Measurements from ENCODE around the gene FGF19. TPM values are rescaled to one million over a fixed set of nuclear protein-coding genes. Genes with fewer than 3 reads are reported as not detected.

Gene FGF19
- total RNA-seq, 1 experiment from 2014 or later: 17.6 TPM

GRCh38 chr11:69702769-69703452 lies 911 bp downstream of the FGF19 start (continued):
- TF ChIP-seq OVOL2 (CRISPR knock-in tag; IDR thresholded peaks at IDR 0.05; ENCODE audit: borderline replicate concordance) (no peak), USF2 (CRISPR knock-in tag; IDR thresholded peaks at IDR 0.05) (peak; percentile 69), CDX4 (CRISPR knock-in tag; IDR thresholded peaks at IDR 0.05; ENCODE audit: borderline replicate concordance) (no peak), NFYB (CRISPR knock-in tag; conservative IDR thresholded peaks at IDR 0.05; ENCODE audit: low read depth) (no peak), TEAD1 (CRISPR knock-in tag; IDR thresholded peaks at IDR 0.05) (peak; percentile 17; the same call in 1 of the 2 replicates), ZNF396 (CRISPR knock-in tag; IDR thresholded peaks at IDR 0.05; ENCODE audit: borderline replicate concordance) (0 out of 2 replicates have a peak, but pooled peaks have one; percentile 16), FOXP1 (CRISPR knock-in tag; IDR thresholded peaks at IDR 0.05; ENCODE audit: borderline replicate concordance) (peak; percentile 44; the same call in 1 of the 2 replicates), CREM (CRISPR knock-in tag; IDR thresholded peaks at IDR 0.05) (no peak), SMAD4 (CRISPR knock-in tag; IDR thresholded peaks at IDR 0.05) (no peak), E2F1 (CRISPR knock-in tag; IDR thresholded peaks at IDR 0.05) (no peak), JAZF1 (CRISPR knock-in tag; IDR thresholded peaks at IDR 0.05) (no peak), CTCF (IDR thresholded peaks at IDR 0.05) (no peak), GTF2I (CRISPR knock-in tag; conservative IDR thresholded peaks at IDR 0.05) (no peak), ELF4 (CRISPR knock-in tag; IDR thresholded peaks at IDR 0.05; ENCODE audit: low read depth) (no peak), ATF6 (CRISPR knock-in tag; IDR thresholded peaks at IDR 0.05) (no peak), ZMAT4 (CRISPR knock-in tag; IDR thresholded peaks at IDR 0.05) (no peak)

- CTCF ChIA-PET: interaction anchor here (0.6 to 1.5 kb wide), 5 partner anchors 32 to 216 kb away, joined by 3 to 4 read pairs (median 3); no protein-coding TSS in a partner anchor
- H3K27me3 Mint-ChIP-seq (ENCODE audit: low read depth): peaks cover 7% of the 10 kb centered on the region
- POLR2A ChIA-PET: no interaction called here
- TF ChIP-seq HMGXB4 (CRISPR knock-in tag; IDR thresholded peaks at IDR 0.05) (0 out of 2 replicates have a peak, but pooled peaks have one; percentile 11), ATF6 (CRISPR knock-in tag; IDR thresholded peaks at IDR 0.05) (no peak), ZNF281 (CRISPR knock-in tag; IDR thresholded peaks at IDR 0.05) (no peak), TEAD1 (CRISPR knock-in tag; IDR thresholded peaks at IDR 0.05) (peak; percentile 15; the same call in 1 of the 2 replicates), KAT7 (CRISPR knock-in tag; IDR thresholded peaks at IDR 0.05; ENCODE audit: borderline replicate concordance) (peak; percentile 61; the same call in 1 of the 2 replicates), GABPB1 (CRISPR knock-in tag; IDR thresholded peaks at IDR 0.05) (0 out of 2 replicates have a peak, but pooled peaks have one; percentile 34), ETV6 (CRISPR knock-in tag; IDR thresholded peaks at IDR 0.05) (peak; percentile 26)
- H3K9me3 Mint-ChIP-seq: no peaks in the 10 kb centered on the region
- DNase-seq (ENCODE audit: low spot score): peak; percentile 75
- ATAC-seq: peak; percentile 8
- H3K4me3 Mint-ChIP-seq: peak overlapping the region; percentile 83
- peak overlapping the region; percentile 96 for H3K27ac Mint-ChIP-seq
- H3K4me1 Mint-ChIP-seq: peaks cover 53% of the 10 kb centered on the region
- peaks cover 13% of the 10 kb centered on the region for H3K36me3 Mint-ChIP-seq
Measured at GRCh38 chr11:69702239-69702691, 1.6 kb downstream of the FGF19 start.

All from WTC11 (cell line).